AG09309 (cell line): ENCODE results near the gene ZBP1.

ENCODE experiments used
- DNase-seq: peaks from one replicate; pipeline ENCODE4 v3.0.0-alpha.2; 2010; ENCODE audit warnings: low read depth
- H3K4me3 ChIP-seq: 2 replicates; pipeline ENCODE4 v1.5.1; 2011; ENCODE audit warnings: mild to moderate bottlenecking, low read depth, low read length, moderate library complexity; ENCODE audit not compliant: control insufficient read depth
- TF ChIP-seq, protein P1 (sequence below): IDR thresholded peaks from 2 replicates; pipeline ENCODE4 v1.5.1; 2011; ENCODE audit warnings: mild to moderate bottlenecking, low read depth, low read length, inconsistent platforms; ENCODE audit not compliant: insufficient read depth, control insufficient read depth; ENCODE audit errors: missing control alignments

ZBP1 gene

DNA sequence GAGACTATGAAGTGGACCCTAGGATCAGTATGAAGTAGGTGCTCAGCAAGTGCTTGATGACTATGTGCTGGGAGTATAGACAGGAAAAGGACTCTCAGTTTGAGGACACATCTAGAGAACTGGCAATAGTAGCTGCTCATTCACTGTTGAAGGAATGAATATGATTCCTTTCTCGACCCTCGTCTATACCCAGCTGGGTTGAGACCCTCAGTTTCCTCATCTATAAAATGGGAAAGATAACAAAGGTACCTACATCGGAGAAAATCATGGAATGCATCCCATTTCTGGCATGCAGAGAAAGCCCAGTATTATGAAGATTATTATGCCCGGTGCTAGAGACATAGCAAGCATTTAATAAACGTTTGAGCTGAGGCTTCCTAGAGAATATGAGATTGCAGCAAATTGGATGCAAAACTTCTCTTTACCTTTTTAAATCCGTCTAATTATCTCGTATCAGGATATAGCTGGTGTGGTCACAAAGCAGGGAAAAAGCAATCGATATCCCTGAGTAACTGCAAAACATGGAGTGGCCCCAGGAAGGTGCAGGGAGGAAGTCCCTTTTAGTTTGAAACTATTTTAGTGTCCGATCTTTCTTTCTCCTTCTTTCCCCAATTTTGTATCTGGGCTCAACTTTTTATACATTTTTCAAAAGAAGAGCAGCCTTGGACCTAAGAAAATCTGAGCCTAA is 62.2 kb downstream of the ZBP1 start:
- no peak overlapping the region for H3K4me3 ChIP-seq
- no peak for DNase-seq
- TF ChIP-seq, protein P1, sequence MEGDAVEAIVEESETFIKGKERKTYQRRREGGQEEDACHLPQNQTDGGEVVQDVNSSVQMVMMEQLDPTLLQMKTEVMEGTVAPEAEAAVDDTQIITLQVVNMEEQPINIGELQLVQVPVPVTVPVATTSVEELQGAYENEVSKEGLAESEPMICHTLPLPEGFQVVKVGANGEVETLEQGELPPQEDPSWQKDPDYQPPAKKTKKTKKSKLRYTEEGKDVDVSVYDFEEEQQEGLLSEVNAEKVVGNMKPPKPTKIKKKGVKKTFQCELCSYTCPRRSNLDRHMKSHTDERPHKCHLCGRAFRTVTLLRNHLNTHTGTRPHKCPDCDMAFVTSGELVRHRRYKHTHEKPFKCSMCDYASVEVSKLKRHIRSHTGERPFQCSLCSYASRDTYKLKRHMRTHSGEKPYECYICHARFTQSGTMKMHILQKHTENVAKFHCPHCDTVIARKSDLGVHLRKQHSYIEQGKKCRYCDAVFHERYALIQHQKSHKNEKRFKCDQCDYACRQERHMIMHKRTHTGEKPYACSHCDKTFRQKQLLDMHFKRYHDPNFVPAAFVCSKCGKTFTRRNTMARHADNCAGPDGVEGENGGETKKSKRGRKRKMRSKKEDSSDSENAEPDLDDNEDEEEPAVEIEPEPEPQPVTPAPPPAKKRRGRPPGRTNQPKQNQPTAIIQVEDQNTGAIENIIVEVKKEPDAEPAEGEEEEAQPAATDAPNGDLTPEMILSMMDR = no peak

DNA sequence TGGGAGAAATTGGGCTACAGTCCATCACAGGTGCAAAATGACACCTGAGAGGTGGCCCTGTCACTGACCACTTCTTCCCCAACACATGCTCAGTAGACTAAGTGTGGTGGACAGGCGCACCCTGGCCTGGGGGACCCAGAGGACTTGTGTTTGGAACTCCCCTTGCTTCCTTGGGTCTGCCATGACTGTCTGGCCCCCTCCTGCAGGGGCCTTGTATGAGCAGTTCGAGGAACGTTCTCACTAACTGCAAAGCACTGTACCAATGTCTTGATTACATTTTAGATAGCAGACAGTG is 63.3 kb downstream of the ZBP1 start:
- no peak for DNase-seq
- TF ChIP-seq, protein P1 = no peak
- H3K4me3 ChIP-seq = no peak overlapping the region

DNA sequence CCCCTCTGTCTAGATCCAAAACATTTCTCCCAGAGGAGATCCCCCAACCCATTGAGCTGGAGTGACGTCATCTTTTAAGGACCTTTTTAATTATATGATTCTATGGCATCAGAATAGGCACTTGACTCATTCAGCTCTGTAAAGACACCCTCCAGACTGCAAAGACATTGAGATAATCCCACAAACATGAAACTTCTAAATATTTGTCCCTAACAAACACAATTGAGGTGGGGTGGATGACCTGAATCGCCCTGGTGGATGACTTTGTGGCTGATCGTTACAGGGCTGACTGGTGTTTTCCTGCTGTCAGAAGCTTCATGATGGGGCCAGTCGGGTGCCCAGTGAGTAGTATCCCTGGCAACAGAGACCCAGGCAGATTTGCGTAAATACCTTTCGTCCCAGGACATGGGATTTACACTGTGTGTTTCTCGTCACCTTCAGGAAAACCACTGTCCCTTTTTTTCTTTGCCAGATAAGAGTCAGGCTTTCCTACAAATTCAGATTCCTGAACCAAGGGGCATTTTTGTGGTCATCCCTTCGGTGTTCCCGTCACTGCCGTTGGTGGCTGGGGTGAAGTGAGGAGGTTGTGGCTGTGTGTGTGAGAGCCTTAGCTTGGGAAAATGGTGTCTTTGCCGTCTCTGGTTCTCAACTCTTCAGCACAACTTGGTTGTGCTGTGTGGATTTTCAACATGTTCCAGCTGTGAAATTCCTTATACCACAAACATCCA is 64.6 kb downstream of the ZBP1 start:
- DNase-seq = no peak
- TF ChIP-seq, protein P1 = no peak
- no peak overlapping the region for H3K4me3 ChIP-seq
